Right ventricle myocardium inferior (tissue), 1 donor: ENCODE results near the gene CTNNBL1. TPM values are rescaled to one million over a fixed set of nuclear protein-coding genes. Genes with fewer than 3 reads are reported as not detected.

Source experiments
- ATAC-seq: fragments of 200-7000 bp; cut with Tn5 transposase; one replicate; pipeline ENCODE4 v1.9.1; 2020; ENCODE audit warnings: mild to moderate bottlenecking, moderate library complexity
- DNase-seq: peaks from one replicate; pipeline ENCODE4 v3.0.0; 2021; ENCODE audit errors: missing footprints
- intact Hi-C: fragments of 100-400 bp; cut with DNase I; formaldehyde crosslinking; loops from one replicate; pipeline ENCODE4 v1.11.0; 2022
- total RNA-seq: library from RNA; stranded (reverse); fragmentation: NEBNext Ultra II Directional; extraction: Animal tissue kit (Norgen Biotek cat#: 25700); gene quantifications from one replicate; pipeline ENCODE4 v1.2.1, GENCODE V29; 2021
- donor health status: DM: no; HTN: yes; CAD: no; lungs with severe emphysema.

CTNNBL1 gene
- total RNA-seq, 1 donor from 2014 or later = 62.1 TPM

GRCh38 chr20:37856932-37857660 is 163.3 kb downstream of the CTNNBL1 start:
- intact Hi-C loops = no loop called here
- ATAC-seq (no peak), DNase-seq (no peak)

DNA sequence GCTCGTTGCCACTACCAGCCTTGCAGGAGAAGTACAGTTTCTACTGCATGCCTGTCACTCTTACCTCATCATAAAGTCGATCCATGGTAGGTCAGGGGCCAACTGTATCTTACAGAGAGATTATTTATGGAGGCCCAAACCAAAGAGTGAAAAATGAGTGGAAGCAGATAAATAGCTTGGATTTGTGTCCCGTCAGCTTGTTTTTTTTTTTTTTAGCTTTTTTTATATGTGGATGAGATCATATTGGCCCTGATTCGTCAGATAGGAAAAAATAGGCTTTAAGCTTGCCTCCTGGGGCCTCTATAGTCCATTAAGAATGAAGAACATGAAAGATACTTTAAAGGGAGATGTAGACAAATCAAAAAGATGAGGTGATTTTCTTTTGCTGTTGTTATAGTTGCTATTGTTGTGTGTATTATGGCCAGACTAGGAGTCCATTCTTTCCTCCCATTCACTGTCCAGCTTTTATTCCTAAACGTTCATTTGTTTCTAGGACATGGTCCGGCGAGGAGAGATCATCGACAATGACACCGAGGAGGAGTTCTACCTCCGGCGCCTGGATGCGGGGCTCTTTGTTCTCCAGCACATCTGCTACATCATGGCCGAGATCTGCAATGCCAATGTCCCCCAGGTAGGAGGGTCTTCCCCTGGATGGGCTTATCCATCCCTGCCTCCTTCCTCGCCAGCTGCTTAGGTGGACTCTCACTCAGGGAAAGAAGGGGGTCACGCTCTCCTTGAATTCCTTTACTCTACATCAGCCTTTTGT is 165.8 kb downstream of the CTNNBL1 start:
- DNase-seq (no peak), ATAC-seq (no peak)
- intact Hi-C loops = no loop called here

DNA sequence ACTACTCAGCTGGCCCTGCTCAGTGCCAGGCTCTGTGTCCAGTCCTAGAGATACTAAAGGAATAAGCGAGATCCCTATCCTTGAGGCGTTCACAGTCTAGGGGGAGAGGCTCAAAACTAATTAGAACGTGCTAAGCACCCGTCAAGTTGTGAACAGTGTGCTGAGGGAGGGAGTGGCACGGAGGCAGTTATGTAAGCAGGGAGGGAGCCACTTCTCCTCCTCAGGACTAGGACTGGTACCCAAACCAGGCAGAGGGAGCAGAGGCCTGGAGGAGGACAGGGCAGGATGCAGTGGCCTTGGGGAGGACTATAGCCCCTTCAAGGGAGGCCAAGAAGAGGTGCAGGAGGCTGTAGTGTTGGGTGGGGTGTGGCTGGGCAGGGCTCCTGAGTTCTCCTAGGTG is 169.5 kb downstream of the CTNNBL1 start:
- ATAC-seq (no peak), DNase-seq (no peak)
- intact Hi-C loops = no loop called here

DNA sequence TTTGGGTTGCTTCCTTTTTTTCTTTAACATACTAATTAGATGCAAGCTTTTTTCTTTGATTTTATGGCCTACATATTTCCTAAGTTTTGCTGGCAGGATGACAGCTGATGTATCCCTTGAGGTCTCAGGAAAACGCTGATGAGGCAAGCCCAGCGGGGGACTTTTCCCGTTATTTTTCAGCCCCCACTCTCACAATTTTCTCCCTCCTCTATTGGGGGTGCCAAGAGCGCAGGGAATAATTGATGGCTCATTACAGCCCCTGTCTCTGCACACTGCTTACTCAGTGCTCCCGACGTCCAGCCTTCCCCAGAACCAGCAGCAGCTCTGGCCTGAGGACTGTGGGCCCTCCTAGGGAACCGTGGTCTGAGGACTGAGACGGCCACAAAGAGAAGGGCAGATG is 170.5 kb downstream of the CTNNBL1 start:
- intact Hi-C loops = no loop called here
- no peak for DNase-seq
- no peak for ATAC-seq

DNA sequence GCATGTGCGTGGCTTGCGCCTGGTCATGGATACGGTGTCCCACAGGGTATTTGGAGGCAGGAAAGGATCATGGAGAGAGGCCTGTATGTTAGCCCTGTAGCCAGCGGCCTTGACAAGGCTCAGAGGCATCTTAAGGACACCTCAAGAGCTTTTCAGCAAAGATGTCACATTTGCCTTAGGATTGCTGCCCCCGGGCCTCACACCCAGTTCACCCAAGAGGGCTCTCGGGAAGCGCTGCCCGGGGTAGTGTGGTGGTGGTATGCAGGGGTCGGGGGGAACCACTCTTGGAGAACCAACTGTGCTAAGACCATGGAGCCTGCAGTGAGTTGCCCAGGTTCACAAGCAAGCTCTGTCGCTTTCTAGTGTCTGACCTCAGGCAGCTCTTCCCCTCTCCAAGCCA is 172.2 kb downstream of the CTNNBL1 start:
- no peak for DNase-seq
- intact Hi-C loops = no loop called here
- no peak for ATAC-seq

DNA sequence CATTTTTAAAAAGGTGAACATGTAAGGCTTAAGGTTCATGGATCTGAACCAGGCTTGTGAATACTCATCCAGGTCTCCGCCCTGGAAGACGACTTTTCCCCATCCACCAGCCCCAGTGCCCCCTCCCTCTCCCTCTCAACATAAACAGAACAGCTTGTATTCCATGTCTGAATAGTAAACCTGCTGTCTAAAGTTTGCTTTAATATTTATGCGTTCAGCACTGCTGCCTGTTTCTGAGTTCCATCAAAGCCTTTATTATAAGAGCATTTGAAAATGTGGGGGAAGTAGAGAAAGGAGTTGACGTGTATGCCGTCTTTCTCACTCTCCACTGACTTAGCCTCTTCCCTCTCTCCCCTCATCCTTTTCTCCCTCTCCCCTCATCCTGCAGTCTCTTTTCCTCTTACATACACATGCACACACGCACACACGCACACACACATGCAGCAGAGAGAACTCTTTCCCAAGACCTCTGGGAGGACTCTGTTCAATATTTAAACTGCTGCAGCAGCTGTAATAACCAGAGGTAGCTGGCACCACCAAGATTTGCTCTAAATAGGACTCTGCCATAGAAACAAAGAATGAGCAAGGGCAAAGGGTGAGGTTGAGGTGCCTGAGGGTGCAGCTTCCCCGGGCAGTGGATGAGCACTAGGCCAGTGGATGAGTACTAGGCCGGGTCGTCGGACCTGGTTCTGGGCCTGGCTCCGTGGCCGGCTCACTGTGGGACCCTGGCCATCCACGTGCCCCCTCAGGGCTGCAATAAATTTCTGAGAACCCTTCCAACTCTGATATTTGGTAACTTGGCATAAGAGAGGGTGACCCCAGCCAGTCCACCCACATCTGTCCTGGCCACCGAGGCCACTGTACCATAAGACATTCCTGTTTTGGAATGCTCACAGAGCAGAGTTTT is 173.7 kb downstream of the CTNNBL1 start:
- DNase-seq = no peak
- ATAC-seq = no peak
- intact Hi-C loops = no loop called here

DNA sequence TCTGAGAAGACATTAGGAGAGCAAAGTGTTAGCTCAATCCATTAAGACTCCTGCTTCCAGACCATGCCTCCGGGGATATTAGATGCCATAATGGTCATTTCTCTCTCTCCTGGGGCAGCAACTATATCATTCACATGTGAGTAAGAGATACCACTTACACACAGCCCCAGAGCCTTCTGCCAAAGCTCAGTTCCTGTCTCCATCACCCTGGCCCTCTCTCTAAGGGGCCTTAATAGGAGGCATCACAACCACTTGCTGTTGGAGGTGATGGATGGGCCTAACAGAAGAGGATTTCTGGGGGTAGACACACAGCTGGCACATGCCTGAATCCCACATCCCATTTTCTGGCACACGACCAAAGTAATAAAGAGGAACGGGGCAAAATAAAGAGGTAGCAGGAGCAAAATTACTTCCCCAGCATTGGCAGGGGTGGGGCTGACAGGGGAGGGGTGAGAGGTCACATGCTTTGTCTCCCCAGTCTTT is 175.1 kb downstream of the CTNNBL1 start:
- no peak for ATAC-seq
- intact Hi-C loops = no loop called here
- DNase-seq = no peak

DNA sequence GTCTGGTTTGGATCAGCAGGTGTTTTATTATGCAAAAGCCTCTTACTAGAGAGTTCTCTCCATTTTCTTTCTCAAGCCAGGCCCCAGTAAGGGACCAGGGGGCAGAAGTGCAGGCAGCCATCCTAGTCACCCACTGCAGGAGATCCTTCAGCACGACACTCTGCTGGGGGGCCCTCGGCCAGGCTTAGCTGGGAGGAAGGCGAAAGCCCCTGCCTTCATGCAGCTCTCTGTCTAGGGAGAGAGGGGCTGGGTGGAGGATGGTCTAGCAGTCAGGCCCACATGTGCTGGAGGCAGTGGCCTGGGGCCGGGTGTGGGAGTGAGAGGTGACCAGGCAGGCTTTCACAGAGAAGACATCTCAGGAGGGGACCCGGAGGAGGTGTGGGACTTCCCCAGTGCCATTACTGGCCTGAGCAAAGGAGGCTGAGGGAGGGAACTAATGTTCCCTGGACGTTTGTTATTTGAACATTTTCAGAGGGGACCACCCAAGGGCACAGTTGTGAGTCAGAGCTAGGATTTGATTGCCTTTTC is 175.6 kb downstream of the CTNNBL1 start:
- ATAC-seq (no peak), DNase-seq (no peak)
- intact Hi-C loops = no loop called here

DNA sequence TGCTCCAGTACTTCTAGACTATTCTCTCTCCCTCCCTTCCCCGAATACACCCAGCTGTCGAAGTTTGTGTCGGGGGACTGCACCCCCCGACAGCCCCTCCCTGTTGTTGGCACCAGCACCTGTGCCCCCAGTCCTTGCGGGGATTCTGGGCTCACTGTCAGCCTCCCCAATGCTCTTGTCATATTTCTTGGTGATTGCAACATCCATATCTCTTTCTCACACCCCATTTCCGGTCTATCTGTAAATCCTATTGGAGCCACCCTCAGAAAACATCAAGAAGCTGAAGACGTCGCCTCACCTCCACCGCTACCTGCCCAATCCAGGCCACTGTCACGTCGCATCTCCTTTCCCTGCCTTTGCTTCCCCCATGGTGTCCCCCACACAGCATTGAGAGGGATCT is 176.5 kb downstream of the CTNNBL1 start:
- no peak for DNase-seq
- intact Hi-C loops = no loop called here
- ATAC-seq = no peak

DNA sequence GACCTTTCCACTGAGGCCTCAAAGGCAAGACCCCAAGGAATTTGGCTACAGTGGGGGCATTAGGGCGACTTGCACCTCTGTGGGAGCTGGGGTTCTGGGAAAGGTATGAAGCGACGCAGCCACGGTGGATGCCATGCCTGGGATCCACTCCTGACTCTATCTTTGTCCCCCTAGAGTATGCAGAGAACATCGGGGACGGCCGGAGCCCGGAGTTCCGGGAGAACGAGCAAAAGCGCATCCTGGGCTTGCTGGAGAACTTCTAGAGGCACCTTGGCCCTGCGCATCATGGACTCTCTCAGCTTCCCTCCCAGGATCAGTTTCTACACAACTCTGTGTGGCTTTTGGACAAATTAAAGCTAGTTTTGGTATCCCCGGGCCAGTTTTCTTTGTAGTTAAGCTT is 177.9 kb downstream of the CTNNBL1 start:
- ATAC-seq (no peak), DNase-seq (no peak)
- intact Hi-C loops = no loop called here

GRCh38 chr20:37872161-37872560 is 178.3 kb downstream of the CTNNBL1 start:
- ATAC-seq = no peak
- no peak for DNase-seq
- intact Hi-C loops = no loop called here

GRCh38 chr20:37873884-37874283 is 180.1 kb downstream of the CTNNBL1 start:
- intact Hi-C loops = no loop called here
- no peak for ATAC-seq
- DNase-seq = no peak

DNA sequence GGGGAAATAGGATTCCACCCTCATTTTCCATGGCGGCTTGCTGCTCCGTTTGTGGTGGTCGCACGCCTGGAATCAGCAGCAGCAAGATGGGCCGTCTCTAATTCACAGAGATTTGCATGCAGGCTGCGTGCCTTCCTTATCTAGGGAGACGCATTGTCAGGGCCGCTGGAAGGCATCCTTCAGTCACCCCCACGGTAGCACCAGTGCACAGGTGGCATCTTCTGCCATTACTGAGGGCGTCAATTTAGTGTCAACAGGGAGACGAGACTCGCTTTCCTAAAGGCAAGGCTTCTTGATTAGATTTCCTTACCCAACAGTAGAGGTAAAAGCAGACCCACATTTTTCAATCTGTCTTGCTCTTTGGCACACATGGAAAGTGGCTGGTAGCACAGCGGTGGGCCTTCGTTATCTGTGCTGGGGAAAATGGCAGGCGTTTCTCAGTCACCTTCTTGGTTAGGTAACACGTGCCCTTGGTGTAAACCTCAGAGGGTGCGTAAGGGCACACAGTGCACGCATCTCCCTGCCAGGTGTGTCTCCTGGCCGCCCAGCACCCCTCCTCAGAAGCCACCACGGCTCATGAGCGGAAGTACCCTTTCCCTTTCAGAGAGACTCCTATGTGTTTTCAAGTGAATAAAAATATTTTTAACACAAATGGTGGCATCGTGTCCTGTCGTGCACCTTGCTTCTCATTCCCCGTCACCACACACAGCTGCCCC is 181.8 kb downstream of the CTNNBL1 start:
- DNase-seq (no peak), ATAC-seq (no peak)
- intact Hi-C loops = no loop called here

DNA sequence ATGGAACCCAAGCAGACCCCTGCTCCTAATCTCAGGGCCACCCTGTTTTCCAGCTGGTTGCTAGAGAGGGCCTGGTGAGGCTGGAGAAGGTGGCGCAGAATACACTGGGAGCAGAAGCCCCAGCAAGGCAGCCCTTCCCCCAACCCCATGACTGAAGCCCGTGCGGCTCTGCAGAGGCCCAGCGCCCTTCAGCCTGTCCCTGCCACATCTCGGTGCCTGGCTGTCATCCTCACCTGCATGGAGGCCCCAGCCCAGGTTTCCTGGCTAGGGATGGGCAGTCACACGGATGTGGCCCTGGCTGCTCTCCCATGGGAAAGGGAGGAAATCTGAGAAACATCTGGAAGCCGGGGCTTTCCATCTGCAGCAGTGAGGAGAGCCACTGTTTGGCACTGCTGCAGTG is 183.0 kb downstream of the CTNNBL1 start:
- ATAC-seq = no peak
- intact Hi-C loops = no loop called here
- no peak for DNase-seq

DNA sequence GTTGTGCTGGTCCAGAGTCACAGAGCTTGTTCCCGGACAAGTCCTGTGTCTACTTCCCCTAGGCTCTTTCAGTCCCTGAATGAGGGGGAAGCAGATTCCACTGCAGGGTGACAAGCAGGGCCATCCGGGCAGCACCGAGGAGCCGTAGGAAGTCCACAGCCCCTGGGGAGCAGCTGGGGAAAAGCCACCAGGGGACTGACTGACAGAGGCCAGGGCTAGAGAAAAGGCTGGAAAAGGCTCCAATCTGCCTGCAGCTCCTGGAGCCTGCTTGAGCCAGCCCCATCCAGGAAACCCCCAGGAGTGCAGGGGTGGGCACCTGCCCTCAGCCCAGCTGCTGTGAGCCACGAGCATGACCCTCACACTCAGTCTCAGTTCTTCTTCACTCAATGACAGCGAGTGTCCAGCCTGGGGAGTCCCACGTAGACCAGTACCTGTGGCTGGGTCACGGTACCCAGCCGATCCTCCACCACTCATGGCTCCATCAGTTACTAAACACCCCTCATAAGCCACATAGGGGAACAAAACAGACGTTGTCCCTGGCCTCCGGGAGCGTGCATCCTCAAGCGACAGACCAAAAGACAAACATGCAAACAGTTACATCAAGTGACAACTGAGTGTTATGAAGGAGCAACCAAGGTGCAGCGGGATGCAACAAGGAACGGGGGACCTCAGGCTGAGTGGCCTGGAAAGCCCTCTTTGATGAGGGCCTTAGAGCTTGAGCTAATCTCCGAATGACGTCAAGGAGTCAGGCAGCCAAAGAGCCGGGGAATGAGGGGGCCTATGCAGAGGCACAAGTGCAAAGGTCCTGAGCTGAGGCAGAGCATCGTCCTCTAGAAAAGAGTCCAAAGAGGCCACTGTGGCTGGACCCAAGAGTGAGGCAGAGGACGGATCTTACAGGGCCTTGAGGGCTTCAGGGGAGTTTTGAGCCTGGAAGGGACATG is 184.3 kb downstream of the CTNNBL1 start:
- intact Hi-C loops = no loop called here
- ATAC-seq (no peak), DNase-seq (no peak)

DNA sequence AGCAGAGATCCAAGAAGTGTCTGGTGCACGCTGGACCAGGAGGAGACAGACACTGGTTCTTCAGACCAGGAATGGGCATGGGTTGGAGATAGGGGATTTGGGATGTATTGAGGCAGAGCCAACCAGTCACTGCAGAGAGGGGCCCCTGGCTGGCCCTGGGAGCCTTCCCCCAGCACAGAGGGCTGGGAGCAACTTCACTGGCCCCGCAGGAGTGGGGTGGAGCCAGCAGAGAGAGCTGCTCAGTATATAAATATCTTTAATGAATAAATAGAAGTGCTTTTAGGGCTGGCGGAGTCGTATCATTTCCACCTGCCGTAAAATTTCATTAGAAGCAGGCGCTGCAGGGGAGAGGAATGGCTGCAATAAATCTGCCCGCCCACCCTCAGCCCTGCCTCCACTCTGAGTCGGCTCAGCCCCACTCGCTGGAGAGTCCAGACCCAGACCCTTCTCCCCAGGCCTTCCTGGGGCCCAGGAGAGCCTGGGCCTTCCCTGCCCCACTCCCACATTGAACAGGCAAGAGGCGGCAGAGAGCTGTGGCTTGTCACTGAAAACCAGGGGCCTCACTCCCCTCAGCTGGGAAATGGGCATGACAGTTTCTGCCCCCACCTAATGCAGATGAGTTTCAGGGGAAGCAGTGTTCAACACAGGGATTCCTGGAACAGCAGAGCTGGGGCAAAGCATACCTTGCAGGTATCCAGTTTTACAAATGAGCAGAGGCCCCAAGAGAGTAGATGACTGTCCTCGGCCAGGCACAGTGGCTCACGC is 185.2 kb downstream of the CTNNBL1 start:
- intact Hi-C loops = no loop called here
- ATAC-seq = no peak
- DNase-seq = no peak

- intact Hi-C loops = no loop called here
- ATAC-seq = no peak
- no peak for DNase-seq
Observed at GRCh38 chr20:37879843-37880242, 186.0 kb downstream of the CTNNBL1 start.
